Fibroblast of mammary gland (primary cell): ENCODE measurements around the gene PCTP.

Experiments
- DNase-seq: peaks from one replicate; pipeline ENCODE4 v3.0.0-alpha.2; 2010; ENCODE audit warnings: low read depth
- H3K4me3 ChIP-seq: 2 replicates; pipeline ENCODE4 v1.5.1; 2011; ENCODE audit warnings: low read depth, mild to moderate bottlenecking, low read length, moderate library complexity; ENCODE audit not compliant: control insufficient read depth
- CTCF ChIP-seq: conservative IDR thresholded peaks from 2 replicates; pipeline ENCODE4 v1.5.1; 2011; ENCODE audit warnings: low read depth, low read length, inconsistent platforms; ENCODE audit not compliant: control insufficient read depth, insufficient read depth

Gene PCTP

GRCh38 chr17:55772086-55772485 lies 21.2 kb downstream of the PCTP start:
- DNase-seq, result no peak
- H3K4me3 ChIP-seq, result no peak overlapping the region
- no peak for TF ChIP-seq CTCF

GRCh38 chr17:55773671-55774070 lies 22.8 kb downstream of the PCTP start:
- H3K4me3 ChIP-seq, result no peak overlapping the region
- no peak for DNase-seq
- no peak for TF ChIP-seq CTCF

- H3K4me3 ChIP-seq, result no peak overlapping the region
- TF ChIP-seq CTCF, result no peak
- DNase-seq, result no peak
Measured at GRCh38 chr17:55774846-55775271, 24.0 kb downstream of the PCTP start.

- no peak for TF ChIP-seq CTCF
- no peak for DNase-seq
- no peak overlapping the region for H3K4me3 ChIP-seq
Measured at GRCh38 chr17:55776271-55776670, 25.4 kb downstream of the PCTP start.

GRCh38 chr17:55777471-55777971 lies 26.7 kb downstream of the PCTP start:
- no peak for DNase-seq
- no peak for TF ChIP-seq CTCF
- no peak overlapping the region for H3K4me3 ChIP-seq

- TF ChIP-seq CTCF, result no peak
- DNase-seq, result no peak
- no peak overlapping the region for H3K4me3 ChIP-seq
Measured at GRCh38 chr17:55778389-55779118, 27.7 kb downstream of the PCTP start.
